Endothelial cell (in vitro differentiated cells): ENCODE measurements around the gene RBFOX2. TPM values are rescaled to one million over a fixed set of nuclear protein-coding genes. Genes with fewer than 3 reads are reported as not detected.
A peak's percentile ranks its signal among the peaks of the same experiment; 100 is the strongest.

Experiments
- DNase-seq: peaks from one replicate; pipeline ENCODE4 v3.0.0; 2021; ENCODE audit warnings: low spot score
- H3K27ac Mint-ChIP-seq: one replicate; pipeline ENCODE4 v1.8.0; 2021; ENCODE audit warnings: mixed read lengths, inconsistent platforms; ENCODE audit not compliant: unreplicated experiment
- H3K27me3 Mint-ChIP-seq: one replicate; pipeline ENCODE4 v1.8.0; 2021; ENCODE audit warnings: mild to moderate bottlenecking, moderate library complexity, mixed read lengths, inconsistent platforms; ENCODE audit not compliant: unreplicated experiment
- H3K36me3 Mint-ChIP-seq: one replicate; pipeline ENCODE4 v1.8.0; 2021; ENCODE audit warnings: mild to moderate bottlenecking, low read depth, mixed read lengths, inconsistent platforms; ENCODE audit not compliant: unreplicated experiment
- H3K4me1 Mint-ChIP-seq: one replicate; pipeline ENCODE4 v1.8.0; 2021; ENCODE audit warnings: mild to moderate bottlenecking, mixed read lengths, inconsistent platforms; ENCODE audit not compliant: unreplicated experiment
- H3K4me3 Mint-ChIP-seq: one replicate; pipeline ENCODE4 v1.8.0; 2021; ENCODE audit warnings: mild to moderate bottlenecking, mixed read lengths, inconsistent platforms; ENCODE audit not compliant: unreplicated experiment
- H3K9me3 Mint-ChIP-seq: one replicate; pipeline ENCODE4 v1.8.0; 2021; ENCODE audit warnings: mixed read lengths, inconsistent platforms; ENCODE audit not compliant: unreplicated experiment
- total RNA-seq: library from RNA; stranded (reverse); fragmentation: NEBNext Ultra II Directional; extraction: Animal tissue kit (Norgen Biotek cat#: 25700); gene quantifications from one replicate; pipeline ENCODE4 v1.2.1, GENCODE V29; 2021; ENCODE audit not compliant: unreplicated experiment
- TF ChIP-seq, protein P1 (sequence below): fragments of 200-600 bp; sonication (generic); IDR thresholded peaks from one replicate; pipeline ENCODE4 v1.5.0; 2021; ENCODE audit warnings: antibody characterized with exemption; ENCODE audit not compliant: unreplicated experiment

Gene RBFOX2
- total RNA-seq, 1 donor from 2014 or later, result 228 TPM

DNA sequence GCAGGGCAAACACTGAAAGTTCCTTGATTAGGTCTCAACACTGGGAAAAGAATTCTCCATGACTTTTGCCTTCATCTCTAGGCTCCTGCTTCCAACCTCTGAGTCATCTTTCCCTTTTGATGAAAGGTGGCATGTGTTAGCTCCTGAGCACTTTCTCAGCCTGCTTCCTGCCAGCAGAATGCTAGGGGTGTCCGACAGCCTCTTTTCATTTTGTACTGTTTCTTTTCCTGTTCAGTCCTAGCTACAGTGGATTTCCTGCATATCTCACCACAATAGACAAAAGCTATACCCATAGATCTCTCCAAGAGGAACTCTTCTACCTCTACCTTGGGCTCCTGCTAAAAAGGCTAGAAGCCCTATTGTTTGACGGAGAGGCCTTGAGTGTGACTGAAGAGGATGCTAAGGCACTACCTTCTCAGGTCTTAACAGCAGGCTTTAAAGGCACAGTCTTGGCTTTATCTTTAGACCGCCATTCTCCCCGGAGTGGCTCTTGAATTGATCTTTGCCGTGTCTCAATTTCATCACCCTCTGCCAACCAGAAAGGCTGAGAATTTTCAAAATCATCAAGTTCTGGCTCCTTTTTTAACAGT is 145.5 kb downstream of the RBFOX2 start:
- Mint-ChIP-seq H3K36me3 (no peaks in the 10 kb centered on the region), H3K27me3 (peaks cover 3% of the 10 kb centered on the region), H3K4me1 (peaks cover 49% of the 10 kb centered on the region), H3K27ac (peak overlapping the region; percentile 99), H3K4me3 (no peak overlapping the region), H3K9me3 (no peaks in the 10 kb centered on the region)
- DNase-seq, result peak; percentile 13
- TF ChIP-seq, protein P1, sequence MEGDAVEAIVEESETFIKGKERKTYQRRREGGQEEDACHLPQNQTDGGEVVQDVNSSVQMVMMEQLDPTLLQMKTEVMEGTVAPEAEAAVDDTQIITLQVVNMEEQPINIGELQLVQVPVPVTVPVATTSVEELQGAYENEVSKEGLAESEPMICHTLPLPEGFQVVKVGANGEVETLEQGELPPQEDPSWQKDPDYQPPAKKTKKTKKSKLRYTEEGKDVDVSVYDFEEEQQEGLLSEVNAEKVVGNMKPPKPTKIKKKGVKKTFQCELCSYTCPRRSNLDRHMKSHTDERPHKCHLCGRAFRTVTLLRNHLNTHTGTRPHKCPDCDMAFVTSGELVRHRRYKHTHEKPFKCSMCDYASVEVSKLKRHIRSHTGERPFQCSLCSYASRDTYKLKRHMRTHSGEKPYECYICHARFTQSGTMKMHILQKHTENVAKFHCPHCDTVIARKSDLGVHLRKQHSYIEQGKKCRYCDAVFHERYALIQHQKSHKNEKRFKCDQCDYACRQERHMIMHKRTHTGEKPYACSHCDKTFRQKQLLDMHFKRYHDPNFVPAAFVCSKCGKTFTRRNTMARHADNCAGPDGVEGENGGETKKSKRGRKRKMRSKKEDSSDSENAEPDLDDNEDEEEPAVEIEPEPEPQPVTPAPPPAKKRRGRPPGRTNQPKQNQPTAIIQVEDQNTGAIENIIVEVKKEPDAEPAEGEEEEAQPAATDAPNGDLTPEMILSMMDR, result no peak

DNA sequence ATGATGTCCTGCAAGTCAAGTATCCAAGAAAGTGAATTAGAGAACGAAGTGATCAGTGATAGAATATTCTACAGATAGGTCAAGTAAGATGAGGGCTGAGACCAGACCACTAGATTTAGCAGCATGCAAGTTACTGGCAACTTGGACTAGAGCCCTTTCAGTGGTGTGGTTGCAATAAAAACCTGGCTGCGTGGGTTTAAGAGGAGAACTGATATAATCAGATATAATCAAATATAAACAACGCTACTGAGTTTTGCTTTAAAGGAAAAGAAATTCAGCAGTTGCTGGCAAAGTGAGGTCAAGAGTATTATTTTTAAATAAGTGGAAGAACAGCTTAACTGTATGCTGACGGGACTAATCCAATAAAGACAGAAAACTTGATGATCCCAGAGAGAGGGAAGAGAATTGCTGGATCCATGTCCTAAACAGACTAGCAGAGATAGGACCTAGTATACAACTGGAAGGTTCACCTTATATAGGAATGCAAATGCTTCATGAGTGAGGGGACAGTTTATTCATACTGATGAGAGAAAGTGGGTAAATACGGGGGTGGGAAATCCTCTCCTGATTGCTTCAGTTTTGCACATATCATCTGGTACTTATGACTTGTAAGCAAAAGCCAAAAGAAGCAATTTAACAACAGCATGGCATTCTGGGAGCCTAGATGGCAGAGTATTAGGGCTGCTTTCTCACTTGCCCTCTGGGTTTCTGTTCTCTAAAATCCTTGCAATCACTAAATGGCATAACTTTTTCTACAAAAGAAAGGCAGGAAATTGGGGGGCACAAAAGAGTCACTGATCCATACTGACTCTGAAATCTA is 146.2 kb downstream of the RBFOX2 start:
- DNase-seq, result no peak
- Mint-ChIP-seq H3K27ac (peak overlapping the region; percentile 99), H3K27me3 (peaks cover 1% of the 10 kb centered on the region), H3K9me3 (no peaks in the 10 kb centered on the region), H3K4me3 (no peak overlapping the region), H3K36me3 (no peaks in the 10 kb centered on the region), H3K4me1 (peaks cover 48% of the 10 kb centered on the region)
- TF ChIP-seq, protein P1, result no peak

DNA sequence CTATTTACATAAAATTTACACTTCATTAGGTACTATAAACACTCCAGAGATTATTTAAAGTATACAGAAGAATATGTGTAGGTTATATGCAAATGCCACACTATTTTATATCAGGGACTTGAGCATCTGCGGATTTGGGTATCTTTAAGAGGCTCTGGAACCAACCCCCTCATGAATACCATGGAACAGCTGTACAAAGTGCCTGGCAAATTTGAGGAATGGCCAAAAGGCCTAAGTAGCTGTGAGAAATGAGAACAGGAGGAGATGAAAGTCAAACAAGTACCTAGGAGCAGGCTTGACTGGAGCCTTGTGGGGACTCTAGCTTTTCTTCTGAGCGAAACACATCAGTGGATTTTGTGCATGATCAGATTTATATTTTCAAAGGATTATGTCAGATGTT is 149.3 kb downstream of the RBFOX2 start:
- no peak for DNase-seq
- peak overlapping the region; percentile 83 for H3K27ac Mint-ChIP-seq
- peaks cover 2% of the 10 kb centered on the region for H3K36me3 Mint-ChIP-seq
- TF ChIP-seq, protein P1, result no peak
- no peaks in the 10 kb centered on the region for H3K9me3 Mint-ChIP-seq
- no peaks in the 10 kb centered on the region for H3K27me3 Mint-ChIP-seq
- peaks cover 50% of the 10 kb centered on the region for H3K4me1 Mint-ChIP-seq
- no peak overlapping the region for H3K4me3 Mint-ChIP-seq

DNA sequence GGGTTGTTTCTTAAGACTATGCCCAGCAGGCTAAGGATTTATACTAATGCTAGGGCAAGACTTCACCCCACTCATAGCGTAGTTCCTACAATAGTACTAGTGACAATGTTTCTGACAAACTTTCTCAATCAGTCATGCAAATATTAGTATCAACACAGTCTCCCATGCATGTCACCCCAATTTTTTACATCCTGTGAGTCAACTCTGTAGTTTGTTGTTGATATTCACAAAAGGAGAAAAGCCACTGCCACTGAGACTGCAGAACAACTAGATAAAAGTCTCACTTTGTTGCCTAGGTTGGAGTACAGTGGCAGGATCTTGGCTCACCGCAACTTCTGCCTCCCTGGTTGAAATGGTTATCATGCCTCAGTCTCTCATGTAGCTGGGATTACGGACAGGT is 155.2 kb downstream of the RBFOX2 start:
- no peaks in the 10 kb centered on the region for H3K9me3 Mint-ChIP-seq
- no peak overlapping the region for H3K4me3 Mint-ChIP-seq
- H3K27me3 Mint-ChIP-seq, result no peaks in the 10 kb centered on the region
- no peak overlapping the region for H3K27ac Mint-ChIP-seq
- H3K4me1 Mint-ChIP-seq, result peaks cover 28% of the 10 kb centered on the region
- peaks cover 11% of the 10 kb centered on the region for H3K36me3 Mint-ChIP-seq
- TF ChIP-seq, protein P1, result no peak
- DNase-seq, result no peak

DNA sequence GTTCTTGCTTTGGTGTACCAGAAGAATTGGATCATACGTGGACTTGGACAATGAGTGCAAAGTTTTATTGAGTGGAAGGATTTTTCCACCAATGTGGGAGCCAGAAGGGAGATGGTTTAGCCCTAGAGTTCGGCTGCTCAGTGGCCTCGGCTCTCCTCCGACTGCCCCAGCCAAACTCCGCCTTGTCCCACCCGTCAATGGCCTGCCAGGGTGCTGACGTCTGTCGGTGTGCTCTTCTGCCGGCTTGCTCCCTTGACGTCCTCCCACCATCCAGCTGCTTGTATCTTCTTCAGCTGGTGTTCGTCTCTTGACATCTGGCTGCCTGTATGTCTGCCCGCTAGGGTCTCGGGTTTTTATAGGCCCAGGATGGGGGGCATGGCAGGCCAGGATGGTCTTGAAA is 156.2 kb downstream of the RBFOX2 start:
- Mint-ChIP-seq H3K9me3 (no peaks in the 10 kb centered on the region), H3K27me3 (no peaks in the 10 kb centered on the region), H3K27ac (no peak overlapping the region), H3K36me3 (peaks cover 11% of the 10 kb centered on the region), H3K4me3 (no peak overlapping the region), H3K4me1 (peaks cover 24% of the 10 kb centered on the region)
- no peak for DNase-seq
- TF ChIP-seq, protein P1, result no peak
